Measurements from ENCODE around the gene CLPSL2.

The CLPSL2 gene

GRCh38 chr6:35776364-35777215 lies at the start of gene CLPSL2:
Gene CLPSL2, plus strand, starts transcription at chr6:35776598. Its CDS starts 21 bp downstream, at chr6:35776619.
- Histone ChIP-seq H3K4me3 (ENCODE audit: low read depth in 1 of 5, low read length in 5 of 5) (peak within 1 kb of the TSS in 4 of 5 donors; percentile 2 to 53 (median 46)), H3K36me3 (ENCODE audit: control insufficient read depth in 5 of 5, insufficient read depth in 5 of 5, low read length in 5 of 5) (no peaks in the 10 kb centered on the region), H3K4me1 (ENCODE audit: control insufficient read depth in 5 of 5, insufficient read depth in 5 of 5, low read length in 5 of 5) (peaks cover 0 to 10% (median 7%) of the 10 kb centered on the region in 5 donors), H3K27ac (ENCODE audit: low read depth, low read length) (no peak within 1 kb of the TSS), H3K9ac (ENCODE audit: low read length in 5 of 5) (no peak within 1 kb of the TSS), H3K27me3 (ENCODE audit: control insufficient read depth in 5 of 5, insufficient read depth in 4 of 5, low read length in 5 of 5) (peaks cover 3 to 29% (median 19%) of the 10 kb centered on the region in 5 donors), H3K9me3 (ENCODE audit: control insufficient read depth in 5 of 5, low read length in 5 of 5) (no peaks in the 10 kb centered on the region)

- Histone ChIP-seq H3K9me3 (ENCODE audit: control insufficient read depth in 5 of 5, low read length in 5 of 5) (no peaks in the 10 kb centered on the region), H3K27me3 (ENCODE audit: control insufficient read depth in 5 of 5, insufficient read depth in 4 of 5, low read length in 5 of 5) (no peaks in the 10 kb centered on the region), H3K9ac (ENCODE audit: low read length in 5 of 5) (peak overlapping the region in 4 of 5 donors; percentile 40 to 87 (median 74)), H3K4me1 (ENCODE audit: control insufficient read depth in 5 of 5, insufficient read depth in 5 of 5, low read length in 5 of 5) (peaks cover 15 to 87% (median 77%) of the 10 kb centered on the region in 5 donors), H3K27ac (ENCODE audit: low read depth, low read length) (peak overlapping the region; percentile 90), H3K36me3 (ENCODE audit: control insufficient read depth in 5 of 5, insufficient read depth in 5 of 5, low read length in 5 of 5) (no peaks in the 10 kb centered on the region), H3K4me3 (ENCODE audit: low read depth in 1 of 5, low read length in 5 of 5) (peak overlapping the region; percentile 58 to 74 (median 62))
These were observed 49.0 kb upstream of the CLPSL2 start for GRCh38 chr6:35727231-35727934.

- peak overlapping the region; percentile 45 to 74 (median 62) for H3K4me3 ChIP-seq (ENCODE audit: low read depth in 1 of 5, low read length in 5 of 5)
These were observed 48.3 kb upstream of the CLPSL2 start for GRCh38 chr6:35727935-35728682.

GRCh38 chr6:35728683-35729678 lies 47.4 kb upstream of the CLPSL2 start:
- Histone ChIP-seq H3K4me1 (ENCODE audit: control insufficient read depth in 5 of 5, insufficient read depth in 5 of 5, low read length in 5 of 5) (peaks cover 14 to 90% (median 75%) of the 10 kb centered on the region in 5 donors), H3K4me3 (ENCODE audit: low read depth in 1 of 5, low read length in 5 of 5) (peak overlapping the region in 4 of 5 donors; percentile 45 to 74 (median 60))

More at GRCh38 chr6:35727935-35728682, 48.3 kb upstream of the CLPSL2 start:
- Histone ChIP-seq H3K27me3 (ENCODE audit: control insufficient read depth in 5 of 5, insufficient read depth in 4 of 5, low read length in 5 of 5) (no peaks in the 10 kb centered on the region), H3K4me1 (ENCODE audit: control insufficient read depth in 5 of 5, insufficient read depth in 5 of 5, low read length in 5 of 5) (peaks cover 14 to 90% (median 79%) of the 10 kb centered on the region in 5 donors), H3K36me3 (ENCODE audit: control insufficient read depth in 5 of 5, insufficient read depth in 5 of 5, low read length in 5 of 5) (no peaks in the 10 kb centered on the region), H3K27ac (ENCODE audit: low read depth, low read length) (peak overlapping the region; percentile 90), H3K9me3 (ENCODE audit: control insufficient read depth in 5 of 5, low read length in 5 of 5) (no peaks in the 10 kb centered on the region), H3K9ac (ENCODE audit: low read length in 5 of 5) (peak overlapping the region in 4 of 5 donors; percentile 48 to 87 (median 78))

GRCh38 chr6:35729722-35730121 lies 46.7 kb upstream of the CLPSL2 start:
- Histone ChIP-seq H3K27ac (ENCODE audit: low read depth, low read length) (peak overlapping the region; percentile 86), H3K9ac (ENCODE audit: low read length in 5 of 5) (peak overlapping the region in 1 of 5 donors; percentile 26), H3K9me3 (ENCODE audit: control insufficient read depth in 5 of 5, low read length in 5 of 5) (no peaks in the 10 kb centered on the region), H3K36me3 (ENCODE audit: control insufficient read depth in 5 of 5, insufficient read depth in 5 of 5, low read length in 5 of 5) (no peaks in the 10 kb centered on the region), H3K4me1 (ENCODE audit: control insufficient read depth in 5 of 5, insufficient read depth in 5 of 5, low read length in 5 of 5) (peaks cover 14 to 83% (median 69%) of the 10 kb centered on the region in 5 donors), H3K4me3 (ENCODE audit: low read depth in 1 of 5, low read length in 5 of 5) (no peak overlapping the region), H3K27me3 (ENCODE audit: control insufficient read depth in 5 of 5, insufficient read depth in 4 of 5, low read length in 5 of 5) (no peaks in the 10 kb centered on the region)

More at GRCh38 chr6:35728683-35729678, 47.4 kb upstream of the CLPSL2 start:
- peak overlapping the region; percentile 86 for H3K27ac ChIP-seq (ENCODE audit: low read depth, low read length)
- no peaks in the 10 kb centered on the region for H3K27me3 ChIP-seq (ENCODE audit: control insufficient read depth in 5 of 5, insufficient read depth in 4 of 5, low read length in 5 of 5)
- H3K9ac ChIP-seq (ENCODE audit: low read length in 5 of 5), result peak overlapping the region in 4 of 5 donors; percentile 48 to 75 (median 72)
- no peaks in the 10 kb centered on the region for H3K36me3 ChIP-seq (ENCODE audit: control insufficient read depth in 5 of 5, insufficient read depth in 5 of 5, low read length in 5 of 5)
- no peaks in the 10 kb centered on the region for H3K9me3 ChIP-seq (ENCODE audit: control insufficient read depth in 5 of 5, low read length in 5 of 5)

GRCh38 chr6:35730745-35731413 lies 45.5 kb upstream of the CLPSL2 start:
- Histone ChIP-seq H3K4me3 (ENCODE audit: low read depth in 1 of 5, low read length in 5 of 5) (peak overlapping the region; percentile 37 to 76 (median 59)), H3K9me3 (ENCODE audit: control insufficient read depth in 5 of 5, low read length in 5 of 5) (no peaks in the 10 kb centered on the region), H3K9ac (ENCODE audit: low read length in 5 of 5) (peak overlapping the region in 1 of 5 donors; percentile 61), H3K36me3 (ENCODE audit: control insufficient read depth in 5 of 5, insufficient read depth in 5 of 5, low read length in 5 of 5) (no peaks in the 10 kb centered on the region), H3K4me1 (ENCODE audit: control insufficient read depth in 5 of 5, insufficient read depth in 5 of 5, low read length in 5 of 5) (peaks cover 14 to 72% (median 57%) of the 10 kb centered on the region in 5 donors), H3K27me3 (ENCODE audit: control insufficient read depth in 5 of 5, insufficient read depth in 4 of 5, low read length in 5 of 5) (no peaks in the 10 kb centered on the region), H3K27ac (ENCODE audit: low read depth, low read length) (no peak overlapping the region)

GRCh38 chr6:35731414-35731735 lies 45.0 kb upstream of the CLPSL2 start:
- H3K4me1 ChIP-seq (ENCODE audit: control insufficient read depth in 5 of 5, insufficient read depth in 5 of 5, low read length in 5 of 5), result peaks cover 14 to 70% (median 52%) of the 10 kb centered on the region in 5 donors
- H3K27ac ChIP-seq (ENCODE audit: low read depth, low read length), result peak overlapping the region; percentile 90
- no peaks in the 10 kb centered on the region for H3K9me3 ChIP-seq (ENCODE audit: control insufficient read depth in 5 of 5, low read length in 5 of 5)
- peak overlapping the region in 4 of 5 donors; percentile 39 to 76 (median 73) for H3K4me3 ChIP-seq (ENCODE audit: low read depth in 1 of 5, low read length in 5 of 5)
- no peaks in the 10 kb centered on the region for H3K36me3 ChIP-seq (ENCODE audit: control insufficient read depth in 5 of 5, insufficient read depth in 5 of 5, low read length in 5 of 5)
- no peaks in the 10 kb centered on the region for H3K27me3 ChIP-seq (ENCODE audit: control insufficient read depth in 5 of 5, insufficient read depth in 4 of 5, low read length in 5 of 5)
- H3K9ac ChIP-seq (ENCODE audit: low read length in 5 of 5), result peak overlapping the region in 3 of 5 donors; percentile 61 to 84 (median 70)

GRCh38 chr6:35731736-35732532 lies 44.5 kb upstream of the CLPSL2 start:
- Histone ChIP-seq H3K4me1 (ENCODE audit: control insufficient read depth in 5 of 5, insufficient read depth in 5 of 5, low read length in 5 of 5) (peaks cover 13 to 65% (median 47%) of the 10 kb centered on the region in 5 donors), H3K36me3 (ENCODE audit: control insufficient read depth in 5 of 5, insufficient read depth in 5 of 5, low read length in 5 of 5) (no peaks in the 10 kb centered on the region), H3K27ac (ENCODE audit: low read depth, low read length) (peak overlapping the region; percentile 90), H3K27me3 (ENCODE audit: control insufficient read depth in 5 of 5, insufficient read depth in 4 of 5, low read length in 5 of 5) (no peaks in the 10 kb centered on the region), H3K4me3 (ENCODE audit: low read depth in 1 of 5, low read length in 5 of 5) (peak overlapping the region; percentile 64 to 92 (median 73)), H3K9me3 (ENCODE audit: control insufficient read depth in 5 of 5, low read length in 5 of 5) (no peaks in the 10 kb centered on the region), H3K9ac (ENCODE audit: low read length in 5 of 5) (peak overlapping the region; percentile 30 to 84 (median 63))
